Measurements from ENCODE around the gene DCP2. TPM values are rescaled to one million over a fixed set of nuclear protein-coding genes. Genes with fewer than 3 reads are reported as not detected.
A peak's percentile ranks its signal among the peaks of the same experiment; 100 is the strongest.
"Not testable (repeated sequence)": the region's sequence is repeated elsewhere in the genome, so short reads cannot be mapped to it uniquely, and the experiment has no call there.

DCP2 gene
- polyA plus RNA-seq, 6 donors from 2014 or later: 35.4 to 72.0 (median 60.3) TPM

DNA sequence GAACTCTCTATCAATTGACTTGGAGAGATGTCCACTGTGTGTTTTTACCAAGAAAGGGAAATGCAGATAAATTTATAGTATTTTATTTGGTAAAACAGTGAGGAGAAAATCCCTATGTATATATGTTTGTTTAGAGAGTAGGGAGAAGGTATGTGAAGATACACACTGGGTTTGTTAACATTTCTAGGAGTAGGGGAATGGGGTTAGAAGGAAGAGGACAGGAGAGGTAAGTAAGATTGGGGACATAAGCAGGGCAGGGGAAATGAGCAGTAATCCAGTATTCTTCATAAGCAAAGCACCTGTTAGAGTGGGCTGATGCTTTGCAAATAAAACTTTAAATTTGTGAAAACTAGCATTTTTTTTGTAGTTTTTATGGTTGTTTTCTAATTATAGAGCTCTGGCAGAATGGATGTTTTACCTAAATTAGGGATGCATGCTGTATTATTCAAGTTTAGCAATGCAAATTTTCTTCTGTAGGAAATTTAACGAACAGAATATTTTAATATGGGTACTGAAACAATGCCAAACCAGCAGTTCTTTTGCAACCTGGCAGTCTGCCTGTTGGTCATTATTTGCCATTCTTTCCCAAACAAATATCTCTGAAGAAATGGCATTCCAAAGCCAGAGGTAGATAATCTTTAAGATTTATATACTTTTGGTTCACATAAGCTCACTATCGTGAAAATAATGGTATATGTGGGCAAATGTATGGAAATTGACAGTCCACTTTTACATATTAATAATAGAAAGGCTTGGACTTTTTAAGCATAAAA, 19.4 kb upstream of the DCP2 start:
- peaks cover 0 to 9% (median 5%) of the 10 kb centered on the region in 3 donors for H3K4me1 Mint-ChIP-seq
- no peak overlapping the region for H3K27ac Mint-ChIP-seq
- no peaks in the 10 kb centered on the region for H3K36me3 Mint-ChIP-seq
- ATAC-seq (ENCODE audit: low read depth in 2 of 2) (no peak), DNase-seq (no peak)
- no peaks in the 10 kb centered on the region for H3K27me3 Mint-ChIP-seq
- peaks cover 0 to 2% (median 0%) of the 10 kb centered on the region in 7 donors for H3K9me3 Mint-ChIP-seq
- no peak overlapping the region for H3K4me3 Mint-ChIP-seq

DNA sequence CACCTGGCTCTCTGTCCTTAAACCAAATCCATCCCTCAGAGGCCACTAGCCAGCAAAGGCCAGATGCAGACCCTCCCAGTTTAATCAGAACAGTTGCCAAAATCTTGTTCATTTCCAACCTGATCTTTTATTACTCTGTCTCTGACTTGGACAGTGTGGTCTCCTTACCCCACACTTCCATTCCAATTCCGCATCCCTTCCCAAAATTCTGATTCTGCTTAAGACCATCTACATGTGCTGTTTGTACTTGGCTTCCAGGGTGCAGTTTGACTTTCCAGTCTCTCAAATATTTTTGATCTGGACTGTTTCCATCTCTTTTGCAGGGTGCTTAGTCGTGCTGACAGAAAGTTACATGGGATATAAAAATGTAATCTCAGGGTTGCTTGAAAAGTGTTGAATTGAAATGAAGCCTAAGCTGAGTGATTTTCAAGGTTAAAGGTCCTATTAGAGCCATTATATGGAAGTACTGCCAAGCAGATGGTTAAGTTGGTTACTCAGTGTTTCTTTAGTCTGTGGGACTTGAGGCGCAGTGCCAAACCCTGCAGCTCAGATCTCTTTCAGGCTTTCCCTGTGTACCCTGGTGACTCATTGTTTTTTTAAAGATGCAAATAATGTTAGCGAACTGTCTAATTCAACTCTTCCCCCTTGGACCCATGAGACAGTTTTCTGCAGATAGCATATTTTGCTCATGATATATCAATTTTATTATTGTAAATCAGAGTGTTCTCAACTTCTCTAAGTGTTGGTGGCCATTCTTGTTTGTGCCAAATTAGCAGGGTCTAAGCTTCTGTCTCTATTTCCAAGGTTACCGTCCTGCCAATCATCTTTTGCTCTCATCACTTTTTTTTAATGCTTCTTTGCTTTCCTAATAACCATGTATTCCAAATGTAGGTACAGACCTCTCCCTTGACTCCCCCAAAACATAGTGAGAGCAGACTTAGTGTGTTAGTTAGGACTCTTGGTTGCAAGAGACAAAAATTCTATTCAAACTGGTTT, 18.2 kb upstream of the DCP2 start:
- ATAC-seq (ENCODE audit: low read depth in 2 of 2): no peak
- no peak overlapping the region for H3K4me3 Mint-ChIP-seq
- no peak for DNase-seq
- H3K27me3 Mint-ChIP-seq: no peaks in the 10 kb centered on the region
- no peak overlapping the region for H3K27ac Mint-ChIP-seq
- peaks cover 6 to 12% (median 9%) of the 10 kb centered on the region in 3 donors for H3K4me1 Mint-ChIP-seq
- H3K9me3 Mint-ChIP-seq: peaks cover 0 to 2% (median 0%) of the 10 kb centered on the region in 7 donors
- no peaks in the 10 kb centered on the region for H3K36me3 Mint-ChIP-seq

DNA sequence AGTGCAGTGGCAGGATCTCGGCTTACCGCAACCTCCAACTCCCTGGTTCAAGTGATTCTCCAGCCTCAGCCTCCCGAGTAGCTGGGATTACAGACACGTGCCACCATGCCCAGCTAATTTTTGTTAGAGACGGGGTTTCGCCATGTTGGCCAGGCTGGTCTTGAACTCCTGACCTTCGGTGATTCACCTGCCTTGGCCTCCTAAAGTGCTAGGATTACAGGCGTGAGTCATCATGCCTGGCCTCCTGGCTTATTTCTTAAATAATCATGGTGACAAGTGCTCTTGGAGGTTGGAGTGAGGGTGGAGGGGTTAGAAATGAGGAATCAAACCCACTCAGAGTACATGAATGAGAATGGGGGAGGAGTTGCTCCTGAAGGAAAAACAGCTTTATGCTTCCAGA, 16.7 kb upstream of the DCP2 start:
- not testable (repeated sequence) for H3K4me3 Mint-ChIP-seq; H3K27me3 Mint-ChIP-seq; H3K27ac Mint-ChIP-seq; ATAC-seq (ENCODE audit: low read depth in 2 of 2); H3K36me3 Mint-ChIP-seq; H3K9me3 Mint-ChIP-seq; DNase-seq
- peaks cover 13 to 20% (median 19%) of the 10 kb centered on the region in 3 donors for H3K4me1 Mint-ChIP-seq

DNA sequence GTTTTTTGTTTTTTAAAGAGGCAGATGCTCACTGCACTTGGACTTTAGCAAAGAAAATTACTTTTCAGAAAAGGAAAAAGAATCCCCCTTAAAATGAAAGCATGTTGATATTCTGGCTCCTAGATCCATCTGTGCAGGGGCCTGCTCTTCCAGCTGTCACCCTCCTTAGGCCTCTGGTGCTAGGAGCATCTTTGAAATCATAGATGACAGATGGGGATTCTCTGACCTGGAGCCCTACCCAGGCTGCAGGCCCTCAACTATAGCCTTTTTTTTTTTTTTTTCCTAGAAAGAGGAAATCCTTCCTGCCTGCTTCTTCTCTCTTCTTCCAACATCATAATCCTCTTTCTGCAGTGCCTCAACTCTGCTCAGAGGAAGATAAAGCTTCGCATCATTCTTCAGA, 16.3 kb upstream of the DCP2 start:
- no peaks in the 10 kb centered on the region for H3K27me3 Mint-ChIP-seq
- no peak for ATAC-seq (ENCODE audit: low read depth in 2 of 2)
- H3K36me3 Mint-ChIP-seq: no peaks in the 10 kb centered on the region
- H3K9me3 Mint-ChIP-seq: no peaks in the 10 kb centered on the region
- DNase-seq: no peak
- H3K4me3 Mint-ChIP-seq: no peak overlapping the region
- peak overlapping the region in 2 of 6 donors; percentile 41 to 77 for H3K27ac Mint-ChIP-seq
- H3K4me1 Mint-ChIP-seq: peaks cover 13 to 20% (median 19%) of the 10 kb centered on the region in 3 donors

GRCh38 chr5:112960863-112961504, 15.6 kb upstream of the DCP2 start:
- DNase-seq (no peak), ATAC-seq (ENCODE audit: low read depth in 2 of 2) (no peak)
- Mint-ChIP-seq H3K27ac (peak overlapping the region in 1 of 6 donors; percentile 77), H3K36me3 (no peaks in the 10 kb centered on the region), H3K27me3 (no peaks in the 10 kb centered on the region), H3K9me3 (no peaks in the 10 kb centered on the region), H3K4me3 (no peak overlapping the region), H3K4me1 (peaks cover 13 to 20% (median 19%) of the 10 kb centered on the region in 3 donors)

DNA sequence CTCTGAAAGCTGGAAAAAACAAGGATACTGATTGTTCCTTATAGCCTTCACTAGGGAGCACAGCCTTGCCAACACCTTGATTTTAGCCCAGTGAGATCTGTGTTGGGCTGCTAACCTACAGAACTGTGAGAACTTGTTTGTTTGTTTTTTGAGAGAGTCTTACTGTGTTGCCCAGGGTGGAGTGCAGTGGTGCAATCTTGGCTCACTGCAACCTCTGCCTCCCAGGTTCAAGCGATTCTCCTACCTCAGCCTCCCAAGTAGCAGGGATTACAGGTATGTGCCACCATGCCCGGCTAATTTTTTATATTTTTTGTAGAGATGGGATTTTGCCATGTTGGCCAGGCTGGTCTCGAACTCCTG, 13.2 kb upstream of the DCP2 start:
- Mint-ChIP-seq H3K27ac (peak overlapping the region in 1 of 6 donors; percentile 23), H3K4me1 (peaks cover 13 to 20% (median 19%) of the 10 kb centered on the region in 3 donors)
- not testable (repeated sequence) for H3K4me3 Mint-ChIP-seq; H3K9me3 Mint-ChIP-seq; DNase-seq; ATAC-seq (ENCODE audit: low read depth in 2 of 2); H3K36me3 Mint-ChIP-seq; H3K27me3 Mint-ChIP-seq

GRCh38 chr5:112965733-112966306, 10.8 kb upstream of the DCP2 start:
- H3K27me3 Mint-ChIP-seq: no peaks in the 10 kb centered on the region
- H3K36me3 Mint-ChIP-seq: no peaks in the 10 kb centered on the region

DNA sequence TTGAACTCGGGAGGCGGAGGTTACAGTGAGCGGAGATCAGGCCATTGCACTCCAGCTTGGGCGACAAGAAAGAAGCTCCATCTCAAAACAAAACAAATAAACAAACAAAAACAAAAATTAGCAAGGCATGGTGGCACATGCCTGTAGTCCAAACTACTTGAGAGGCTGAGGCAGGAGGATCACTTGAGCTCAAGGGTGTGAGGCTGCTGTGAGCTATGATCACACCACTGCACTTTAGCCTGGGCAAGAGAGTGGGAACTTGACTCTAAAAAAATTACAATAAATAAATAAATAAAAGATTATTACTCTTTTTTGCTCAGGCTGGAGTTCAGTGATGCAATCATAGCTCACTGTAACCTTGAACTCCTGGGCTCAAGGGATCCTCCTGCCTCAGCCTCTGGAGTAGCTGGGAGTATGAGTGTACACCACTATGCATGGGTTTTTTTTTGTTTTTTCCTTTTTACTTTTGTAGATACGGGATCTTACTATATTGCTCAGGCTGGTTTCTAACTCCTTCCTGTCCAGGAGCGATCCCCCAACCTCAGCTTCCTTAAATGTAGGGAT, 9.0 kb upstream of the DCP2 start:
- Mint-ChIP-seq H3K27me3 (no peaks in the 10 kb centered on the region), H3K4me3 (no peak overlapping the region), H3K27ac (peak overlapping the region in 1 of 6 donors; percentile 63), H3K9me3 (no peaks in the 10 kb centered on the region), H3K4me1 (peaks cover 9 to 18% (median 13%) of the 10 kb centered on the region in 3 donors), H3K36me3 (no peaks in the 10 kb centered on the region)
- ATAC-seq (ENCODE audit: low read depth in 2 of 2) (no peak), DNase-seq (no peak)

More at GRCh38 chr5:112965733-112966306, 10.8 kb upstream of the DCP2 start:
- Mint-ChIP-seq H3K27ac (no peak overlapping the region), H3K4me1 (peaks cover 12 to 18% (median 13%) of the 10 kb centered on the region in 3 donors), H3K9me3 (no peaks in the 10 kb centered on the region), H3K4me3 (no peak overlapping the region)
- DNase-seq: no peak
- no peak for ATAC-seq (ENCODE audit: low read depth in 2 of 2)

DNA sequence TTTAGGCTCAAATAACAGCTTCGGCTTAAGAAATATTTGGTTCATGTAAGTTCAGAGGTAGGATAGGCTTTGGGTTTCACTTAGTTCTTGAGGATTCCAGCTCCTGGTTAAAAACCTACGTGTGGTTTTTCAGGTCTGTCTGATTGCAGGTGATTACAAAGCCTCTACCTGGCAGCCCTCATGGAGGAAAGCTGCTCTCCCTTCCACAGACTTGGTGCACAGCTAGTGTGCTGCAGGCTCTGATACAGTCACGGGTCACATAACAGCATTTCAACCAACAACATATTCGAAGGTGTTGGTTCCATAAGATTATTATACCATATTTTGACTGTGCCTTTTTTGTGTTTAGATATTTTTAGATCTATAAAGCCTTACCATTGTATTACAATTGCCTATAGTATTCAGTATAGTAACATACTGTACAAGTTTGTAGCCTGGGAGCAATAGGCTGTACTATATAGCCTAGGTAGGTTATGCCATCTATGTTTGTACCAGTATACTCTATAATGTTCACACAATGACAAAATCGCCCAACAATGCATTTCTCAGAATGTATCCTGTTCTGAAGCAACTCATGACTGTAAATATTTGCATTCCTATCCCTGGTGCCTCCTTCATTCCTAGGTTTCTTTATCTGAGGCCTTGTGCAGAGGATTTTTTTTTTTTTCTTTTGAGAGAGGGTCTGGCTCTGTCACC, 8.0 kb upstream of the DCP2 start:
- H3K4me1 Mint-ChIP-seq: peaks cover 6 to 10% (median 8%) of the 10 kb centered on the region in 3 donors
- H3K27ac Mint-ChIP-seq: peak overlapping the region in 2 of 6 donors; percentile 24 to 33
- no peaks in the 10 kb centered on the region for H3K9me3 Mint-ChIP-seq
- H3K4me3 Mint-ChIP-seq: no peak overlapping the region
- H3K36me3 Mint-ChIP-seq: no peaks in the 10 kb centered on the region
- ATAC-seq (ENCODE audit: low read depth in 2 of 2) (no peak), DNase-seq (no peak)
- H3K27me3 Mint-ChIP-seq: no peaks in the 10 kb centered on the region

DNA sequence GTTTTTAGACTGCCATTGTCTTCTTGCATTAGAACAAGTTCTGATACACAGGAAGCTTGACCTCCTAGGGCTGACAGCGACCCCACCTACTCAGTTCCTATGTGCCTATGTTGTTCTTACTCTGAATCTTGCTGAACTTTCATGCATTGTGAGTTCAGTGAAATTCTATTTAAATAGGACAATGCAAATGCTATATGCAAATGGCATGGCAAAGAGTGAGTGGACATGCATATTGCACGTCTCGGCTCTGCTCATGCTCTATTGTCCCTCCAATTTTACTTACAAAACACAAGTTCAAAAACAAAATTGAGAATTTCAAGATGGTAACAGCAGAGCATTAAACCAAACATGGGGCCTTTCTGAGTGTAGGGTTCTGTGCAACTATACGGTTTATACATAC, 5.3 kb upstream of the DCP2 start:
- no peak for ATAC-seq (ENCODE audit: low read depth in 2 of 2)
- no peaks in the 10 kb centered on the region for H3K9me3 Mint-ChIP-seq
- H3K36me3 Mint-ChIP-seq: no peaks in the 10 kb centered on the region
- no peak for DNase-seq
- H3K4me3 Mint-ChIP-seq: no peak overlapping the region
- no peaks in the 10 kb centered on the region for H3K27me3 Mint-ChIP-seq
- no peak overlapping the region for H3K27ac Mint-ChIP-seq
- H3K4me1 Mint-ChIP-seq: peaks cover 8 to 13% (median 12%) of the 10 kb centered on the region in 3 donors

DNA sequence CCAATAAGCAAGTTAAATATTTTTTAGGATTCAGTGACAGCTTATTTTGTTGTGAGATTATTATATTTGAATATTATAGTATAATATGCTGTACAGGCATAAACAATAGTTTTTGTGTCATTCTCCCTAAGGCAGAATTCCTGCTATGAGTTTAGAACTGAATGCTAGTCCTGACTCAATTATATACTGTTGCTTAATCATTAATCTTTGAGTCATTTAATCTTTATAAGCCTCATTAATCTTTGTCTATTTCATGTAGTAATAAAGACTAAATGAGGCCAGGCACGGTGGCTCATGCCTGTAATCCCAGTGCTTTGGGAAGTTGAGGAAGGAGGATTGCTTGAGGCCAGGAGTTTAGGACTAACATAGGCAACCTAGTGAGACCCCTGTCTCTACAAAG, 3.6 kb upstream of the DCP2 start:
- no peaks in the 10 kb centered on the region for H3K9me3 Mint-ChIP-seq
- H3K4me3 Mint-ChIP-seq: no peak overlapping the region
- peak overlapping the region in 1 of 6 donors; percentile 74 for H3K27ac Mint-ChIP-seq
- no peaks in the 10 kb centered on the region for H3K27me3 Mint-ChIP-seq
- peaks cover 12 to 22% (median 19%) of the 10 kb centered on the region in 3 donors for H3K4me1 Mint-ChIP-seq
- ATAC-seq (ENCODE audit: low read depth in 2 of 2) (no peak), DNase-seq (no peak)
- H3K36me3 Mint-ChIP-seq: peaks cover 0 to 7% of the 10 kb centered on the region in 2 donors

GRCh38 chr5:112973904-112974303, 2.7 kb upstream of the DCP2 start:
- Mint-ChIP-seq H3K9me3 (no peaks in the 10 kb centered on the region), H3K36me3 (peaks cover 0 to 7% of the 10 kb centered on the region in 2 donors), H3K4me1 (peaks cover 17 to 30% (median 27%) of the 10 kb centered on the region in 3 donors), H3K27ac (no peak overlapping the region), H3K27me3 (no peaks in the 10 kb centered on the region), H3K4me3 (peak overlapping the region in 1 of 8 donors; percentile 98)
- no peak for DNase-seq
- ATAC-seq (ENCODE audit: low read depth in 2 of 2): no peak

Data from naive B cell (primary cell).